ENCODE data around the gene DAAM1.

Gene DAAM1

GRCh38 chr14:59187802-59188460 lies 536 bp upstream of the DAAM1 start:
- peak; percentile 8 for DNase-seq (ENCODE audit: low read depth)

DNA sequence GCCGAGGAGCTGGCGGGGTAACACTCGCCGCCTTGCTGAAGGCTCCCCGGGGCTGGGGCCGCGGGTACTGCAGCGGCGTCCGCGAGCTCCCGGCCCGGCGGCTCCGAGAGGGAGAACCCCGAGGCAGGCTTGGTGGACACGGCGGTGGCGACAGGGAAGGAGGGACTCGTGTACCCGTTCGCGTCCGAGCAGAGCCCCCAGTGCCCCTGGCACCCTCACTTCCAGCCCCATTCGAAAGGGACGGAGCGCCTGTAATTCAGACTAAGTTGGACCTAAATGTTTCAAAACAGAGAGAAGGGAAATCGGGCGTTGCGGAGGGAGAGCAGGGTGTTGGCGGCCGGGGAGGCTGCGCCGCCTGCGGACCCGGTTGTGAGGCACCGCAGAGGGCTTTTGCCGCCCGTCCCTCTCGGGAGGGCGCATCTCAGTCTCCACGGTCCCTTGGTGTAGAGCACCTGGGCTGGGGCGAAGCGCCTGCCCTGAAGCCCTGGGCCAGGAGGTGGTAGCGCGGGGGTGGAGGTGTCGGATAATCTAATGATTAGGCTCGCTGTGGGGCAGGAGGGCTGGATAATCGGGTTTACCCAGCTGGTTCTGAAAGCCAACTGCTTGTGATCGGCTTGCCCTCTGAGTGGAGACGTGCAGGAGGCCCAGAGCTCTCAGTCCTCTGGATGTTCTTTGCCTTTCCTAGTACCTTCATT lies 771 bp downstream of the DAAM1 start:
- peak; percentile 27 for DNase-seq (ENCODE audit: low read depth)

- DNase-seq (ENCODE audit: low read depth): peak; percentile 62
Observed at GRCh38 chr14:59189786-59190368, 1.4 kb downstream of the DAAM1 start.

DNA sequence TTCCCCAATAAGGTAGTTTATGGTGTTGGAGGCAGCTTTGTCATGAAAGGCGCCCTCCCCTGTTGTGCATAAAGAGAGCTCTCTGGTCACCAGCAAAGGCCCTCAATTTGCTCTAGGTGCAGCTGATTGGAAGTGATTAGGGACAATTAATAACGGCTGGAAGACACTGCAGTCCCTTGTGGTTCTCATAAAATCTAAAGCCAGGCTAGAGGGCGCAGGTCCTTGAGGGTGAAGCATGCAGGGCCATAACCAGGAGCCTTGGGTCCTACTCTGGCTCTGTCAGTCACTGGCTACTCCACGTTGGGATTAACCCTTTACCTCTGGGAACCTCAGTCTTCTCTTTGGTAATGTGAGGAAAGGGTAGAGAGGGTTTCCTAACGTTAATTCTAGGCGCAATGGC lies 1.9 kb downstream of the DAAM1 start:
- DNase-seq (ENCODE audit: low read depth): no peak

GRCh38 chr14:59195912-59196311 lies 7.4 kb downstream of the DAAM1 start:
- DNase-seq (ENCODE audit: low read depth): no peak

DNA sequence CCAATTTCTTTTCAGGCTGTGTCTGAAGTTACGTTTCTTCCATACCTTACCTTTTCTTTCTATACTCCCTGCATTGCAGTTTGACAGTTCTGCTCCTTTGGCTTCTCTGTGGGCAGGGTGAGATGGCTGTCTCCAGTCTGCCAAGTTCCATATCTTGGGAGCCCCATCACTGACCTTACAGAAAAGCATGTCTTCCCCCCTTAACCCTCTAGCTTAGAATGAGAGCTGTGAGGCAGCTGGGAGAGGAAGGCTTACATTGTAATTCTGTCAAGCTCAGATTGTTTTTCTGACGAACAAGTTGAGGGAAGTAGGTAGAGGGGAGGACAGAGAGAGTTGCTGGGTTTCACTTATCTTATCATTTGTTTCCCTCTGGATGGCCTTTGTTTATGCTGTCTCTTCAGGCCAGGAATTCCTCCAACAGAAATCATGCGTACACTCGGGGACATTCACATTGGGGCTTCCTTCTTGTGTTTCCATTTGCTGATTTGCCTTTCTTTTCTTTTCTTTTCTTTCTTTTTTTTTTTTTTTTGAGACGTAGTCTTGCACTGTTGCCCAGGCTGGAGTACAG lies 9.3 kb downstream of the DAAM1 start:
- DNase-seq (ENCODE audit: low read depth): no peak

- DNase-seq (ENCODE audit: low read depth): no peak
Observed at GRCh38 chr14:59199205-59199604, 10.7 kb downstream of the DAAM1 start.

DNA sequence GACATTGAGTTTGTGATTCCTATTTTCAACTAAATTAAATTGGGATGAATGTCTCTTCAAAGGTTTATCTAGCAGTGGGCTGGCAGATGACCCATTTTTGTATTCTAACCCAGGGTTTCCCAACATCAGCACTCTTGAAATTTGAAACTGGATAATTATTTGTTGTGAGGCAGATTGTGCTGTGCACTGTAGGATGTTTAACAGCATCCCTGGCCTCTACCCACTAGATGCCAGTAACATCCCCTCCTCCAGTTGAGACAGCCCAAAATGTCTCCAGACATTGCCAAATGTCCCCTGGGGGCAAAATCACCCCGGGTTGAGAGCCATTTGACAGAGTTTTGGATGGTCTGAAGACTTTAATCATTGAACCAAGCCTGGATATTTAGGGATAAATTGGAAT lies 11.1 kb downstream of the DAAM1 start:
- DNase-seq (ENCODE audit: low read depth): no peak

DNA sequence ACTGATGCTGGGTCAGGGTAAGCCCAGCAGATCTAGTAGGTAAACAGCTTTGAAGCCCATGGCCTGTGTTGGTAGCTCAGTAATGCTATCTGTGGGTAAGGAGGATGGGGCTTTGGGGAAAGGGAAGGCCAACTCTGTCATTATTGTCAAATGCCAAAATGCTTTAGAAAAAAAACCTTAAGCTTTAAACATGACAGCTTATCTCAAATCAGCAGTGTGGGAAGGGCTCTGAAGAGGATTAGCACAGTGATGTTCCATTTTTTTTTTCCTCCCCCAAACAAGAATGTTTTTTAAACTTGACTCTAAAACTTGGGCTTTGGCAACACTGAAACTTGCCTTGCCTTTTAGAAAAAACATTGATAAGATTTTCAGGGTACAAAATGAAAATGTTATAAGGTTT lies 11.7 kb downstream of the DAAM1 start:
- DNase-seq (ENCODE audit: low read depth): no peak

DNA sequence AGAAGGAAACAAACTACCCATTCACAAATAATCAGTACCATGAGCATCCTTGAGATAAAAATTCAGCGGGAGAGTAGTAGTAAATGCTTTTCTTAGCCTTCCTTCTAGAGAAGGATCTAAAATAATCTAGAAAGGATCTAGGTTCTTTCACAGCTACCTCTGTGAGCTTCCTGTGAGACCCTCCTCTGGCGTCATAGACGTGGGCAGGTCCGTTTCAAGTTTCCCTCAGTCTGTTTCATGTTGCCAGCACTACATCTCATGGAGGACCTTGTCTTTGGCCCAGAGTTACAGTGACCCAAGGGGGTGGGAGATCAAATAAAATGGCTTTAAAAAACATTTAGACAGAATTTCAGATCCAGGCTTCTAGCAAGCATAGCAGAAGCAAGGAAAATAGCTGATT lies 13.6 kb downstream of the DAAM1 start:
- no peak for DNase-seq (ENCODE audit: low read depth)

DNA sequence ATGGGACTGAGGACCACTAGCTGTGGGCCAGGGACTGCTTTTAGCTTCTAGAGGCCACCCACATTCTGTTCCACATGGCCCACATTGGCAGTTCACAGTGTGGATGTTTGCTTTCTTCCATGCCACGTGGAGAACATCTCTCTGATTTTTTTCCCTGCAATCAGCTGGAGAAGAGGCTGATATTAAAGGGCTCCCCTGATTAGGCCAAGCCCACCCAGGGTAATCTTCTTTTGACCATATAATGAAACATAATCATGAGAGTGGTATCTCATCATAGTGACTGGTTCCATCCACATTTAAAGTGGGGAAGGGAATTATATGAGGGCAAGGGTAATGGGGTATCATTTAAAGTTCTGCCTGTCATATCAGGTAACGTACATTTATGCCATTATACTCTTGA lies 15.8 kb downstream of the DAAM1 start:
- DNase-seq (ENCODE audit: low read depth): no peak

DNA sequence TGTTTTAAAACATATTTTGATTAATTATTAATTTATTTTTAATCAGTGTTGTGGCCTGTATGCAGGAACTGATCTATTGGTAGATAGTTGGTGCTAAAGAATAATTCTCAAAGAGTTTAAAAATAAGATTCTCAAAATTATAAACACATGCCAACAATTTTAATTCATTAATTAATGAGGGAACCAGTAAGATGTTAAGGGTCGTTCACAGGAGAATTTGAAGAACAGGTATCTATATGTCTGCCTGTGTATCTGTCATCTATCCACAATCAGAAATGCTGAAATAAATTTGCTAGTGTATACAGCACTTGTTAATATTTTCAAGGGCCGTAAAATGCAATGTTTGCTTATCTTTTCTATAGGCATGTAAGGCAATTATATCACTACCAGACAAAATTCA lies 18.4 kb downstream of the DAAM1 start:
- DNase-seq (ENCODE audit: low read depth): no peak

DNA sequence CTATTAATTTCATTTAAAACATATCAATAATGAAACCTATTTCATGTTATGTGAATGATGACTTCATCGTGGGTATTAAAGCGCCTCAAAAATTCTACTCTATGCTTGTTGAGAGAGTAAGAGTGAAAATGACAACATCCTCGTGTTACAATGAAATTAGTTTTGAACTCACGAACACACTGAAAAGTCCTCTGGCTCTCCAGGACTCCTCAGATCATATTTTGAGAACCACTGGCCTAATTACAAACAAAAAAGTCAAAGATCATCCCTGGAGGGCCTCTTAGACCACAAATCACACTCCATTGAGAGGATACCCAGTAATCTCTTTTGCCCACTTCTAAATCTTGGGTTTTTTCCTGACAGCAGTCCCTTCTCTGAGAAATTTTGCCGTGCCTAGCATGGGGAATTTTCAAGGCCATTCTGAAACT lies 19.1 kb downstream of the DAAM1 start:
- no peak for DNase-seq (ENCODE audit: low read depth)

GRCh38 chr14:59208224-59208814 lies 19.9 kb downstream of the DAAM1 start:
- DNase-seq (ENCODE audit: low read depth): no peak

DNA sequence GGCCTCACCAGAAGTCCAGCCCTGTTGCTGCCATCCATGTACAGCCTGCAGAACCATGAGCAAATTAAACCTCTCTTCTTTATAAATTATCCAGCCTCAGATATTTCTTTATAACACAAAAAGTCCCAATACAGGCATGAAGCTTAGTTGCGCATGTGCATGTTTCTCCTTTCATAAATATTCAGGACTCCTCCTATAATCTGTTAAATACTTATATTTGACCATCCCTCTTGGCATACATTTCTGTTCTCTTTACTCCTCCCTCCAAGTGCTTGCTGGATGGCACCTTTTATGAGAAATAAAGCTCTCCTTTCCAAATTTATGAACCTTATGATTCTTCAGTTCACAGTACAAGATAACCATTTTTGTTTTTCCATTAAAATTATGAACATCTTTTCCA lies 20.5 kb downstream of the DAAM1 start:
- DNase-seq (ENCODE audit: low read depth): no peak

DNA sequence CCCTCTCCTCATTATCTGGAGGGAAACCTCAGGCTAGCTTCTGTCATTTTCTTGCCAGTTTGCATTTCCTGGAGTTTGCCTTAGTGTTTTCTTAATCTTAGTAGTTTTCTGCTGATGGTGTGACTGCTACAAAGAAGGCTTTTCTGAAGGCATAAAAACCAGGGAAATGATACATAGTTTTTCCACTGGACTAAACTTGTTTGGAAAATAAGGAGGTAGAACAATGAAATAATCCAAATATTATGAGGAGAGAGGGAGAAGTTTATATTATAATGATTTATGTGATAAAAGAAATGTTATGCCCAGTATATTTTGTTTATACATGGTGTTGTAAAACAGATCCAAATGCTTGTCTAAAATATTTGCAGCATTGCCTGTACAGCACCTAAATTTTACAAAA lies 22.2 kb downstream of the DAAM1 start:
- DNase-seq (ENCODE audit: low read depth): no peak

- no peak for DNase-seq (ENCODE audit: low read depth)
Observed at GRCh38 chr14:59213368-59214315, 25.2 kb downstream of the DAAM1 start.

DNA sequence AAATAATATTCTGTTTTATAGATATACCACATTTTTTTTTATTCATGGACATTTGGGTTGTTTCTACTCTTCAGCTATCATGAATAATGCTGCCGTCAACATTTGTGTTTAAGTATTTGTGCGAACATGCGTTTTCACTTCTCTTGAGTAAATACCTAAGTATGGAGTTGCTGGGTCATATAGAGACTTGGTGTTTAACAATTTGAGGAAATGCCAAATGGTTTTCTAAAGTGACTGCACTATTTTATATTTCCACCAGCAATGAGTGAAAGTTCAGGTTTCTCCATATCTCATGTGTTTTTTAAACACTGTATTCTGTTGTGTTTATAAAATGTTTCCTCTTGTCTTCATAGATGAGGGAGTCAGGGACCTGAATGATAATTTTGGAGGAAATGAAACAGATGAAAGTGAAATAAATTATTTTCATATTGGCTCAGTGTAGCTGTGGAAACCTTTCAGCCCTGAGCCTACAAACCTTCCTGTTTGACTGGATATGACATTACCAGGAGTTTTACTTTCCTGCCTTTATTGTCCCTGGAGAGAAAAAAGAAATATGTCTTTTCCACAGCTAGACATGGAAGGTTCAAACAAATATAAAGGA lies 26.3 kb downstream of the DAAM1 start:
- DNase-seq (ENCODE audit: low read depth): no peak

- DNase-seq (ENCODE audit: low read depth): no peak
Observed at GRCh38 chr14:59215322-59215721, 26.9 kb downstream of the DAAM1 start.

- DNase-seq (ENCODE audit: low read depth): no peak
Observed at GRCh38 chr14:59215757-59216156, 27.3 kb downstream of the DAAM1 start.

- no peak for DNase-seq (ENCODE audit: low read depth)
Observed at GRCh38 chr14:59217011-59217410, 28.5 kb downstream of the DAAM1 start.

Measured in activated T-cell treated with anti-CD3 and anti-CD28 coated beads for 48 hours (primary cell).